ENCODE data around the gene TVP23A. TPM values are rescaled to one million over a fixed set of nuclear protein-coding genes. Genes with fewer than 3 reads are reported as not detected.
"Not testable (repeated sequence)": the region's sequence is repeated elsewhere in the genome, so short reads cannot be mapped to it uniquely, and the experiment has no call there.

Gene TVP23A
- polyA plus RNA-seq, 3 donors, result 2.9 to 5.0 (median 3.8) TPM

DNA sequence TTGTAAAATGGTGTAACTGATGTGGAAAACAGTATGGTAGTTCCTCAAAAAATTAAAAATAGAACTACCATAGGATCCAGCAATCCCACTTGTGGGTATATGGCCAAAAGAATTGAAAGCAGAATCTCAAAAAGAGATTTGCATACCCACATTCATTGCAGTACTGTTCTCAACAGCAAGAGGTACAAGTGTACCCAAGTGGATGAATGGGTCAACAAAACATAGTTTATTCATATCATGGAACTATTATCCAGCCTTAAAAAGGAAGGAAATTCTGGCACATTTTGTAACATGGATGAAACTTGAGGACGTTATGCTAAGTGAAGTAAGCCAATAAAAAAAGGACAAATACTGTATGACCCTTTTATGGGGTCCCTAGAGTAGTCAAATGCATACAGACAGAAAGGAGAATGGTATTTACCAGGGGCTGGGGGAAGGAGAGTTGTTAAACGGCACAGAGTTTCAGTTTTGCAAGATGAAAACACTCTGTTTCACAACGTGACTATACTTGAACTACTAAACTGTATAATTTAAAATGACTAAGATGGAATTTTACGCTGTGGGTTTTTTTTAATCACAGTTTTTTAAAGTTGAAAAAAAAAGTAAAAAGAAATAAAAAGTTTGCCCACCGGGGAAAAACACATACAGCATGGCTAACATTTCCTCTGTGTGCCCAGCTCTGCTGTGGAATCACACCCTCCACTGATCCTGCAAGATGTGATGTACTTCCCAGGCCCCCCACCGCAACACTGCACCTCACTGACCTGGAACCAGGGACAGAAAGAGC, 6.1 kb downstream of the TVP23A start:
- DNase-seq (ENCODE audit: extremely low read depth in 1 of 11, low read depth in 9 of 11, low spot score in 4 of 11), result no peak

DNA sequence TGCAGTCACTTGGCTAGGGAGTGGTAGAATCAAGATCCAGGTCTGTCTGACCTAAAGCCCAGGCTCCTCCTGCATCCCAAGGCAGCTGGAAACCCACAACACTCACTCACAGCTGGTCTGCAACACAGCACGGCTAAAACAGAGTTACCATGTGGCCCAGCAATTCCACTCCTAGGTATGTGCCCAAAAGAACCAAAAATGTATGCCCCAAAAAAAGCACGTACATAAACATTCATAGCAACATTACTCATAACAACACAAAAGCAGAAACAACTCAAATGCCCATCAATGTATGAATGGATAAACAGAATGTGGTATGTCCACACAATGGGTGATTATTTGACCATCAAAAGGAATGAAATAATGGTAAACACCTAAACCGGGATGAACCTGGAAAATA, 8.9 kb downstream of the TVP23A start:
- no peak for DNase-seq (ENCODE audit: extremely low read depth in 1 of 11, low read depth in 9 of 11, low spot score in 4 of 11)

DNA sequence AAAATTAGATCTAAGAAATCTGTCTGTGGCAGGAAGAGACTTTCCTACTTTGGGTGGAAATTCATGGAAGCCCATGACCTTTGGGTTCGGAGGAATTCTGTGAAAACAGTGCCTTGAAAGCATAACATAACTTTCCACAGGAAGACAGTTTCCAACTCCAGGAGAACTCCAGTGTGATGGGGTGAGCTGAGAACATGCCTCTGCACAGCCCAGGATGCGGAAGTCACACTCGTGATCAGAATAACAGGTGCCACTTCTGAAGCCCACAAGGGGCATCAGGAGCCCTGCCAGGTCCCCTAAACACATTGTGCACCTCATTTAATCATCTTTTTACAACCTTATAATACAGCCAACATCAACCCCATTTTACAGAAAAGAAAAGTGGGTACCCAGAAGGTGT, 9.7 kb downstream of the TVP23A start:
- no peak for DNase-seq (ENCODE audit: extremely low read depth in 1 of 11, low read depth in 9 of 11, low spot score in 4 of 11)

DNA sequence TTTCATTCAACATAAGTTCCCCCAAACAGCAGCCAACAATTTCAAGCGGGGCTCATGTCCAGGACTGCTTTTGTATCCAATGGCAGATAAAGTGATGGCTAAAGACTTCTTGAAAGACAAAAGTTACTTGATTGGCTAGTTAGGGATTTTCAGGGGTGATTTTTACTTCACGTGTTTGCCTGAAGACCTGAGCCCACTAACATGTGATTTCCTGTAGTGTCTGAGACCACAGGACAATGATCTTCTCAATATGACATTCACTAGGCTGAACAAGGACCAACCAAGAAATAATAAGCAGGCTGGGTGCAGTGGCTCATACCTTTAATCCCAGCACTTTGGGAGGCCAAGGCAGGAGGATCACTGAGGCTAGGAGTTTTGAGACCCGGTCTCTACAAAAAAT, 10.4 kb downstream of the TVP23A start:
- no peak for DNase-seq (ENCODE audit: extremely low read depth in 1 of 11, low read depth in 9 of 11, low spot score in 4 of 11)

DNA sequence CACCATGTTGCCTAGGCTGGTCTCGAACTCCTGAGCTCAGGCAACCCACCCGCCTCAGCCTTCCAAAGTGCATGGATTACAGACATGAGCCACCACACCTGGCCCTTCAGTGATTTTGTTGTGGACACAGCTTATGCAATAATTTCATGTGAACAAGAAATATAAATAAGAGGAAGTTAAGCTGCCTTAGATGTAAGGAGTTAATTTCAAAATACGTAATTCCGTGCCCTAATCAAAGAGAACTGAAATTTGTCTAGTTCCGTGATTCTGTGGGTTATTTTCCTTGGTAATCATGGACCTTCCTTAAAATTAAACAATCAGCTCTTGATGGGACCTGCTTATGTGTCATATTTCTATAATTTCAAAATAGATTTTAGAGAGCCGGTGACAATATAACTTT, 11.9 kb downstream of the TVP23A start:
- no peak for DNase-seq (ENCODE audit: extremely low read depth in 1 of 11, low read depth in 9 of 11, low spot score in 4 of 11)

DNA sequence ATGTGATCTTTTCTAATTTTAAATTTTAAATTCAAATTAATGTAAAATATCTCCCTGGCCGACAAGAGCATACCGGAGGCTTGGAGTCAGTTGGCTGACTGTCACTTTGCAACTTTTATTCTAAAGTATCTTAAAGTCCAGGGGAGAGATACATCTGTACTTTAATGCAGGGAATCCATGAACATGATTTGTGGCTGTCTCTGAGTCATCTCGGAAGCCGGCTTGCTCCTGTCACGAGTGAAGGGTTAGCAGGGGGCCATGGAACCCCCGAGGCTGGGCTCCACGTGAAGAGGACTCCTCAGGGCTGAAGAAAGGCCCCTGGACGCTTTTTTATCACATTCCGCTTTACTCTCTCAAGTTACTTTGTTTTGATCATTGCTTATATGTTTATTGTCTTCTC, 13.3 kb downstream of the TVP23A start:
- DNase-seq (ENCODE audit: extremely low read depth in 1 of 11, low read depth in 9 of 11, low spot score in 4 of 11), result no peak

DNA sequence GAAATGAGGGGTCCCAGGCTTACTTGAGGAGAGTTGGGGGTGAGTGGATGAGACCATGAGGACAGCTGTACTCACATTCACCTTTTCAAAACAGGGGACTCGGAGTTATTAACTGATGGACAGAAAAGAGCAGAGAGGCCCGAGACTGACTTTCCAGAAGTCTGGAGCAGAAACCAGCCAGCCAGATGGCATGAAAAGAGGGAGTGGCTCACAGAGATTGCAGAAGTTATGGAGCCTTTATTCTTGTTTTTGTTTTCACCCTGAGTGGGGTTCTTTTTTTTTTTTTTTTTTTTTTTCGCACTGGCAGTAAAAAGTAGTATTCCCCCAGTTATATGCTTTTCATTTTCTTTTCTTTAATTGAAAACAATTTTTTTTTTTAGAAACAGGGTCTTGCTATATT, 18.9 kb downstream of the TVP23A start:
- no peak for DNase-seq (ENCODE audit: extremely low read depth in 1 of 11, low read depth in 9 of 11, low spot score in 4 of 11)

DNA sequence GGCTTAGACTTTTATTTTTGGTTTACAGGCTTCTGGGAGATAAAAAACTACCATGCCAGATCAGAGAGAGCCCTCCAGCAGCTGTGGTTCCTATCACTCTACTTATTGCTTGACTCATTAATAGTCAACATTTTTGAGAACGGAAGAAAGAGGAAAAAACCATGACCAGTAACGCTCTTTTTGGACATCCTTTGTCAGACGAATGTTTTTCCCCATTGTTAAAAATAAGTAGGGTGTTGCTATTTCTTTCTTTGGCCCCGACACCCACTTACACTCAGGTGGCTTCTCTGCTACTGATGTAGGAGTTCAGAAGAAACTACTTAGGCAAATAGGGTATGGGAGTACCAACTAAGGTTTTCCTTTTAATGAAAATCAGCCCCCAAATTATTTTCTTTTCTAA, 27.5 kb downstream of the TVP23A start:
- no peak for DNase-seq (ENCODE audit: extremely low read depth in 1 of 11, low read depth in 9 of 11, low spot score in 4 of 11)

DNA sequence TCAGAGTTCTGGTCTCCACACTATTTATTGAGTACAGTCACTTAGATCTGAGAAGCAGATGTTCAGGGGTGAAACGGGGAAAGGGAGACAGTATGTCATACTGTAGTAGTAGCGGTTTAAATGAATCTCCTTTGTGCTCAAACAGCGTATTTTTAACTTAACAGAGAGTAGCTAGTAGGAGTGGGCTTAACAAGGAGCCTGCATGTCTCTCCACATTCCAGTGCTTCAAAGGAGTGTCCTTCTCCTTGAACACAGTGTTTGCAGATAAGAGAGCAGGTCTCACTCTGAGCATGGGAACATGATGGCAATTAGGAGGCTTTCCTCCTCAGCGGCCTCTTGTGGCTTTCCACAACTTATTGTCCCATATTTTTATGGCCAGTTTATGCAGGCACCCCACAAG, 30.0 kb downstream of the TVP23A start:
- not testable (repeated sequence) for DNase-seq (ENCODE audit: extremely low read depth in 1 of 11, low read depth in 9 of 11, low spot score in 4 of 11)

DNA sequence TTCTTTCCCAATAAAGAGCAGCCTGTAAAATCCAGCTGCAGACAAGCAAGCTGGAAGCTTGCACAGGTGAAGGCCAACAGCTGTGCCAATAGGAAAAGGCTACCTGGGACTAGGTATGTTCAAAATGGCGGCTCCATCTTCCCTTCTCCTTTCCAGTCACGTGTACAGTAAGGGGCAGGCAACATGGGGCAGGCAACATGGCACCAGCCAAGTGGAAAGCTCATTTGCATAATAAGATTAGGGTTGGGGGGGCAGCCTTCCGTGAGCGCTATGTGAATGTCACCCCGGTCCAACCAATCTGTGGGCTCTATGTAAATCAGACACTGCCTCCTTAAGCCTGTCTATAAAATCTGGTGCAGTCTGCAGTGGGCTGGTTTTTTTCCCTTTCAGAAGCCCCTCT, 31.3 kb downstream of the TVP23A start:
- DNase-seq (ENCODE audit: extremely low read depth in 1 of 11, low read depth in 9 of 11, low spot score in 4 of 11), result no peak

DNA sequence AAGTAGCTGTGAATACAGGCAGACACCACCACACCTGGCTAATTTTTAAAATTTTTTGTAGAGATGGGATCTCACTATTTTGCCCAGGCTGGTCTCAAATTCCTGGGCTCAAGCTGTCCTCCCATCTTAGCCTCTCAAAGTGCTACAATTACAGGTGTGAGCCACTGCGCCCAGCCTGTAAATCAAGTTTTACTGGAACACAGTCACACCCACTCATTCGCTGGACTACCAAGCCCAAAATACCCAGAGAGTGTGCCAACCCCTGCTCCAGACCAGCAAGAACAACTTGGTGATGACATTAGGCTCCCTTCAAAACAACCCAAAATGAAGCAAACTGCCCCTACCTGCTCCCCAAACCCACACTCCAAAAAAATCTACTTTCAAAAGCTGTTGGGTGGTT, 36.0 kb downstream of the TVP23A start:
- no peak for DNase-seq (ENCODE audit: extremely low read depth in 1 of 11, low read depth in 9 of 11, low spot score in 4 of 11)

DNA sequence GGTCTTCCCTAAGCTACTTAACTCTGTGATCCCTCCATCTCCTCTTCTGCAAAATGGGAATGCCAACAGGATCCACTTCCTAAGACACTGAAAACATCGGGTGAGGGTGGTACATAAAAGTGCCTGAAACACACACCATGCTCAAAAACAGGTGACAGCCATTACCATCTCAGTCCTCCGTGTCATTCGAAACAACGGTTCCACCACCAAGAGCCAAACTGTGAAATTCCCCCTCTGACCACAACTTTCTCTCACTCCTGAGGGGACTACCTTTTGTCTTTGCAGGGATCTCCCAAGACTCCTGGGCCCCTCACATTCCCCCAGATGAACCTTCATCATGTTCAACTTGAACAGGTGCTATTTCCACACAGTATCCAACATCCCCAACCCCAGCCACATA, 38.0 kb downstream of the TVP23A start:
- no peak for DNase-seq (ENCODE audit: extremely low read depth in 1 of 11, low read depth in 9 of 11, low spot score in 4 of 11)

DNA sequence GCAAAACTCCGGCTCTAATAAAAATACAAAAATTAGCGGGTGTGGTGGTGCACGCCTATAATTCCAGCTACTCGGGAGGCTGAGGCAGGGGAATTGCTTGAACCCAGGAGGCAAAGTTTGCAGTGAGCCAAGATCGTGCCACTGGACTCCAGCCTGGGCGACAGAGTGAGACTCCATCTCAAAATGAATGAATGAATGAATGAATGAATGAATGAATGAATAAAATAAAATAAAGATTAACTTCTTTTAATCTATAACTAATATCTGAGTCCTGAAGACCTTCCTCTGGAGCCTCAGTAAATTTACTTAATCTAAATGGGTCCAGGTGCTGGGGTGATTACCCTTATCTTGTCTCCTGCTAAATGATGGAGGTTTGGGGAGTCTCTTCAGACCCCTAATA, 38.7 kb downstream of the TVP23A start:
- DNase-seq (ENCODE audit: extremely low read depth in 1 of 11, low read depth in 9 of 11, low spot score in 4 of 11), result not testable (repeated sequence)

DNA sequence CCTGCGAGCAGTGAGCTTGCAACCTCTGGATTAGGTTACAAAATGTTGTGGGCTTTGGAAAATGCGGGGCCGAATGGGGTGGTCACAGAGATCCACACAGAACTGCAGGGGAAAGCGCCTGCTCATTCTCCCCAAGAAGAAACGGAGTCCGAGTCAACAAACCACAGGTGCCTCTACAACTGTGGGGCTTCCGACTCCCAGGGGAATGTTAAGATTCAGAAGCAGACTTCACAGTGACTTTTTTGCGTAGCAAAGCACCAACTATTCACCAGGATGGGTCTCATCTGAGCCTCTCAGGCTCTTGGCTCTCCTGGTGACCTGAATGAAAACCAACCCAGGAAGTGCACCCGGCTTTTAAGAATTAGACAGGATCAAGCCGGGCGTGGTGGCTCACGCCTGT, 41.2 kb downstream of the TVP23A start:
- DNase-seq (ENCODE audit: extremely low read depth in 1 of 11, low read depth in 9 of 11, low spot score in 4 of 11), result no peak

DNA sequence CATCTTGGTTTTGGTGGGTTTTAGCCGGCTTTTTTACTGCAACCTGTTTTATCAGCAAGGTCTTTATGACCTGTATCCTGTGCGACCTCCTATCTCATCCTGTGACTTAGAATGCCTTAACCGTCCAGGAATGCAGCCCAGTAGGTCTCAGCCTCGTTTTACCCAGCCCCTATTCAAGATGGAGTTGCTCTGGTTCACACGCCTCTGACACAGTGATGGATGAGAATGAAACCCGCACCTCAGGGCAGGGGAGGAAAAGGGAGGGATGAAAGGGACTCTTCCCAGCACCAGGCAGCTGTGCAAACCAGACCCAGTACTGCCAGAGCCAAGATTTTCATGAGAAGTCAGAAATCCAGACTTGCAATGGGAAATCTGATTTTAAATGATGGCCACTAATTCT, 41.7 kb downstream of the TVP23A start:
- DNase-seq (ENCODE audit: extremely low read depth in 1 of 11, low read depth in 9 of 11, low spot score in 4 of 11), result not testable (repeated sequence)

DNA sequence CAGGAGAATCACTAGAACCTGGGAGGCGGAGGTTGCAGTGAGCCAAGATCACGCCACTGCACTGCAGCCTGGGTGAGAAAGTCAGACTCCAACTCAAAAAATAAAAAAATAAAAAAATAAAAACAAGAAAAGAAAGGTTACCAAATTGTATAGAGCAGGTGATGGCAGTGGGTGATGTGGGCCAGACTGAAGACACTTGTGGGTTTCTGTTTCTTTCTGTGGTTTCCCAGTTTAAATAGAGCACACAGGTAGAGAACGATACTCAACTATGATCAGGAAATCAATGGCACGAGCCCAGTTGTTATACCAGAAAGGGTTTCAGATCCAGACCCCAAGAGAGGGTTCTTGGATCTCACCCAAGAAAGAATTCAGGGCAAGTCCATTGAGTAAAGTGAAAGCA, 42.3 kb downstream of the TVP23A start:
- DNase-seq (ENCODE audit: extremely low read depth in 1 of 11, low read depth in 9 of 11, low spot score in 4 of 11), result no peak

DNA sequence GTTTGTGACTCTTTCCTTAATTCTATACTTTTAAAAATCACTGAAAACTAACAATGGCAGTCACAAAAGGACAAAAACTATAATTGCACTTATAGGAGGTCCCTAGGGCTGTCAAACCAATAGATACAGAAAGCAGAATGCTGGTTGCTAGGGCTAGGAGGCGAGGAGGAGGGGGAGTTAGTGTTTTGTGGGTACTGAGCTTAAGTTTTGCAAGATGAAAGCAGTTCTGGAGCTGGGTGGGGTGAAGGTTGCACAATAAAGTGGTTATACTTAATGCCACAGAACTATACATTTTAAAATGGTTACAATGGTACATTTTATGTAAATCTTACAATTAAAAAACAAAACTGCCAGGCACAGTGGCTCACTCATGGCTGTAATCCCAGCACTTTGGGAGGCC, 47.7 kb downstream of the TVP23A start:
- DNase-seq (ENCODE audit: extremely low read depth in 1 of 11, low read depth in 9 of 11, low spot score in 4 of 11), result no peak

DNA sequence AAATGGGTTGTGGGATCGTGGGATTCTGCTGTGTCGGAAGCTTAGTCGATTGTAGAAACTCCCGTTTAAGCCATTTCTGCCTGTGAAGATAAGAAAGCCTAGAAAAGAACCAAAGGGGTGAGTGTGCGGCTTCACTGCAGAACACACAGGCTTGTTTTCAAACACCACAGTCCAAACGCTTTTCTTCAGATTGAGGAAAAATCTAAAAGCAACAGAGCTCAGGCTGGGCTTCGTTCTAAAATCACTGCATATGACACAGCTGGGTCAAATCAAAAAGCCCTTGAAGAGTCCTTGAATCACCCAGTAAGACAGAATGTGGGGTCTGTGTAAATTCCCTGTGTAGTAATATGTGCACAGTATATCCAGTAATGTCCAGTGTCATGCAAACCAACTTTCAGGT, 49.2 kb downstream of the TVP23A start:
- no peak for DNase-seq (ENCODE audit: extremely low read depth in 1 of 11, low read depth in 9 of 11, low spot score in 4 of 11)

DNA sequence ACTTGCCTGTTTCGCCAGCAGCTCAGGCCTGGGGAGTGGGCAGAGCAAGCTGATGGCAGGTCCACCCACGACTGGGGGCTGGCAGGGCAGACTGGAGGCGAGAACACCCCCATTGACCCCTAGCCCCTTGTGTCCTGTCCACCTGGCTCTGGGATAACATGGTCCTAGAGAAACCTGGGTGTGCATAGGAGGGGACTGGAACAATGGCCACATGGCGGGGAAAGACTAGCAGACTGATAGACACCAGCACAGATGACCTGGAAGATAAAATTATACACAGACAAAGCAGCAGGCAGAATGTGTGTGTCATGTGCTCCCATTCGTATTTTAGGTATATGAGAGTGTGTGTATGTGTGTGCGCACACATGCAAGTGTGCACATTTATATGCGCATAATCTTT, 51.5 kb downstream of the TVP23A start:
- no peak for DNase-seq (ENCODE audit: extremely low read depth in 1 of 11, low read depth in 9 of 11, low spot score in 4 of 11)

DNA sequence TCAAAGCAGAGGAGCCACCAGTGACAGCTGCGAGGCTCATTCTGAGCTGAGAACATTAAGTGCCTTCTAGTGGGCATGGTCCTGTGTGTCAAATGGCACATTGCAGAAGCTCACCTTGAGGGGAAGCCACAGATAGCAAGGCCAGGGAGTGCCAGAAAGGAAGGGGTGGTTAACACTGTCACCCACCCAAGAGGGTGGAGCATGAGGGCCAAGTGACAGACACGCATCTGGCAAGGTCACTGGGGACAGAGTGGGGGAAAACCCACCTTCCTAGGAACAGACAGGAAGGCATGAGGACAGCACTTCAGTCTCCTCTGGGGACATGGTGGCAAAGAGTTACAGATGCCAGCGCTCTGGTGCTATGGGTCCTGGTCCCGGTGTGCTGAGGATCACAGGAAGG, 52.8 kb downstream of the TVP23A start:
- DNase-seq (ENCODE audit: extremely low read depth in 1 of 11, low read depth in 9 of 11, low spot score in 4 of 11), result no peak

DNA sequence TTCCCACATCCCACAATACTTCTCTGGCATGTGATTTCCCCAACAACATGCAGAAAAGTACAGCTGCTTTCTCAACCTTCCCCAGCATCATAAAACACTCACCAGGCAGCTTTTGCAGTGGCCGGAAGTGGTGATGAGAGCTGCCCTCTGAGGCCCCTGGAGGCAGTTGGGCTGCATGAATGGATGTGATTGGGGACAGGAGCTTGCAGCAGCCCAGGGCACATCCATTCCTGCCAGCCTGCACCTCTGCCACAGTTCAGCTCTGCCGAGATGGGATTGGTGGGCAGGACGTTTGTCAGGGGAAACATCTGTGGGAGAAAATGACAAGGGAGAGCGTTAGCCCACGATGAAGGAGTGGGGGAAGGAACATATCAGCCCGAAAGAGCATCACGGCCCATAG, 55.1 kb downstream of the TVP23A start:
- no peak for DNase-seq (ENCODE audit: extremely low read depth in 1 of 11, low read depth in 9 of 11, low spot score in 4 of 11)
